GM18861 (cell line): Measurements from ENCODE around the gene EPN1.

Experiments used
- ATAC-seq: cut with Tn5 transposase; IDR thresholded peaks from one replicate; pipeline ENCODE4 v1.9.1; 2021; ENCODE audit not compliant: unreplicated experiment

Gene EPN1

DNA sequence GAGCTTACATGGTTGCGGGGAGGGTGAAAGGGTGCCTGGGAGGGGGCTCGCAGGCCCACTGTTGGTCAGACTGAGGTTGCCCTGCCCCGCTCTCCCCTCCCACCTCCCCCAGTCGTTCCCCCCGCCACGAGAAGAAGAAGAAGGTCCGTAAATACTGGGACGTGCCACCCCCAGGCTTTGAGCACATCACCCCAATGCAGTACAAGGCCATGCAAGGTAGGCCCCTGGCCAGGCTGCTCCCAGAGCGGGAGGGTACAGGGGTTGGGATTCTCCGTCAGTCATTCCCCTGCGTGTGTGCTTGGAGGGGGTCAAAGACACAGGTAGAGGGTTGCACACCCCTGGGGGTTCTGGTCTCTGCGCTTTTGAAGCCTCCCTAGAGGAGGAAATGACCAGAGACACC lies 14.6 kb upstream of the EPN1 start:
- ATAC-seq: no peak

DNA sequence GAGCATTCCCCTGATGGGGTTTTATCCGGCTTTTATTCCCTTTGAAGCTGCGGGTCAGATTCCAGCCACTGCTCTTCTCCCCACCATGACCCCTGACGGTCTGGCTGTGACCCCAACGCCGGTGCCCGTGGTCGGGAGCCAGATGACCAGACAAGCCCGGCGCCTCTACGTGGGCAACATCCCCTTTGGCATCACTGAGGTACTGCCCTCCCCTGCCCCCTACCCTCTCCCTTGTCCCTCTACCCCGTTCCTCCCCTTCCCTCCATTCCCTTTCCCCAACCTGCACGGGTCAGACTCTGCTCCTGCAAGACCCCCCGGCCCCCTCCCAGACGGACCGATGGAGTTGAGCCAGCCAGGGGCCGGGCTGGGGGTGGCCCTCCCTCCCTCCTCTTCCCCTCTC lies 14.0 kb upstream of the EPN1 start:
- no peak for ATAC-seq

- ATAC-seq: no peak
These were observed 13.2 kb upstream of the EPN1 start for GRCh38 chr19:55661826-55662225.

GRCh38 chr19:55663846-55664536 lies 11.0 kb upstream of the EPN1 start:
- no peak for ATAC-seq

DNA sequence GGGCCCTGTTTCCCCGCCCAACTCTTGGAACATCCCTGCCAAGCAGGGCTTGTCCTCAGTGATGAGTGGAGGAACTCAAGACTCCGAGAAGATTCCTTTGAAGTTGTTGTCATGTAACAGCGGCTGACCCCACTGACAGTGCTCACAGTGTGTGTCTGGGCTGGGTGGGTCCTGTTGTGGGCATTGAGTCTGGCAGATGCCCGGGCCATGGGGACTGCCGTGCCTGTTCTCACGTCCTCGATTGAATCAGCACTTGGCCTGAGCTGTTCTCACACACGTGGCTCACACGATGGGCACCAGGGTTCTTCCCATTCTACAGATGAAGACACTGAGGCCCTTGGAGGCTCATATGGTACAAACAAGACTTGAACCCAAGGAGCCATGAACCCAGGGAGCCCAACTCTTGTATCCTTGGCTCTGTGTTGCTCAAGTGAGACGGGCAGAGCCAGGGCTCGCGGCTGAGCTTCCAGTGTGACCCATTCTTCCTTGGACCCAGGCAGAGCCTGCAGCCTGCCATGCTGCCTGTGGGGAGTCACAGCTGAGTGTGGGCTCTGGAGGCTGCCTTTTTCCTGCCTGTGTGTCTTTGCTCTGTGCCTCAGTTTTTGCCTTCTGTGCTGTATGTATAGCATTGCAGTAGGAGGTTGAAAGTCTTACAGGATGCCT lies 8.6 kb upstream of the EPN1 start:
- no peak for ATAC-seq

- ATAC-seq: no peak
These were observed 8.0 kb upstream of the EPN1 start for GRCh38 chr19:55667006-55667381.

- no peak for ATAC-seq
These were observed 7.5 kb upstream of the EPN1 start for GRCh38 chr19:55667511-55667910.

- ATAC-seq: no peak
These were observed 7.1 kb upstream of the EPN1 start for GRCh38 chr19:55667958-55668357.

DNA sequence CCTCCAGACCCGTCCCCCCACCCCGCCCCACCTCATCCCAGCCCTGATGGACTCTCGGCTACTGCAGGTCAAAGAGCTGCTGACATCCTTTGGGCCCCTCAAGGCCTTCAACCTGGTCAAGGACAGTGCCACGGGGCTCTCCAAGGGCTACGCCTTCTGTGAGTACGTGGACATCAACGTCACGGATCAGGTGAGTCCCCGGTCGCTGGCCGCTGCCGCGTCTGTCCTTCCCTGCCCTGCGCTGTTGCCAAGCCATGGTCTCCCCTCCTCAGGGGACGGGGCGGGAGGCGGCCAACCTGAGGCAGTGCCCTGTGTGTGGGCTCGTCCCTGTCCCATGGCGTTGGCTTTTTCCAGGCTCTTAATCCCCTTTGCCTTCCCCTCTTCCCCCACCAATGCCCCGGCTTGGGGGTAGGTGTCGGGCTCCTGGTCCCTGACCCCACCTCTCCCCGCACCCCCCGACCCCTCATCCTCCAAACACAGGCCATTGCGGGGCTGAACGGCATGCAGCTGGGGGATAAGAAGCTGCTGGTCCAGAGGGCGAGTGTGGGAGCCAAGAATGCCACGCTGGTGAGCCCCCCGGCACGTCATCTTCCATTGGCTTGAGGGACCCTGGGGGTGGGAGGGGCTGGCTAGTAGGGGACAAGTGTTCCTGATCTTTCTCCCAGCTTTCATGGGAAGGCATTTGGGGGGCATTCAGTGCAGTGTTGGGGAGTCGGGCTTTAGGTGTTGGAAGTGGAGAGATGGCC lies 6.2 kb upstream of the EPN1 start:
- ATAC-seq: no peak

DNA sequence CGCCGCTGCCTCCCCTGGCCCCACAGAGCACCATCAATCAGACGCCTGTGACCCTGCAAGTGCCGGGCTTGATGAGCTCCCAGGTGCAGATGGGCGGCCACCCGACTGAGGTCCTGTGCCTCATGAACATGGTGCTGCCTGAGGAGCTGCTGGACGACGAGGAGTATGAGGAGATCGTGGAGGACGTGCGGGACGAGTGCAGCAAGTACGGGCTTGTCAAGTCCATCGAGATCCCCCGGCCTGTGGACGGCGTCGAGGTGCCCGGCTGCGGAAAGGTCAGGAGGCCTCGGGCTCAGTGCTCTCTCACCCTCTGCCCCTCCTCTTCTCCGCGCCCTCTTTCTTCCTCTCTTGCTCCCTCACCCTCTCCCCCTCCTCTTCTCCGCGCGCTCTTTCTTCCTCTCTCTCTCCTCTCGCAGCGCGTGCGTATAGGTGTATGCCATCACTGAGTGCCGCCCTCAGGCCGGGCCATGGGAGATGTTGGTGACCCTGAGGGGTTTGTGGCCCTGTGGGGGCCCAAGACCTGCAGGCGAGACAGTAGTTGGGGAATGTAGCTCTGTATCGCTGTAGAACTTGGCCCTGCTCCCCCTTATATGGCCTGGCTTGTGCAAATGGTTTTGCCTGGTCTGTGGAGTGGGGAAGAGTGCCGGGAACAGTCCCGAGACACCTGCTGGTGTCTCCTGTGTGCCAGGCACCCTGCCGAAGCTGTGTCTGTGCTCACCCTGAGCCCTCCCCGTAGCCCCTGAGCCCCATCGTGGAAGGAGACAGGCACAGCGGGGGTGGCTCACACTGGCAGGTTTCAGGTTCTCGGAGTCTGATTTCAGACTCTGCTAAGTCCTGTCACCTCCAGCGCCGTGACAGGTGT lies 5.4 kb upstream of the EPN1 start:
- ATAC-seq: no peak

DNA sequence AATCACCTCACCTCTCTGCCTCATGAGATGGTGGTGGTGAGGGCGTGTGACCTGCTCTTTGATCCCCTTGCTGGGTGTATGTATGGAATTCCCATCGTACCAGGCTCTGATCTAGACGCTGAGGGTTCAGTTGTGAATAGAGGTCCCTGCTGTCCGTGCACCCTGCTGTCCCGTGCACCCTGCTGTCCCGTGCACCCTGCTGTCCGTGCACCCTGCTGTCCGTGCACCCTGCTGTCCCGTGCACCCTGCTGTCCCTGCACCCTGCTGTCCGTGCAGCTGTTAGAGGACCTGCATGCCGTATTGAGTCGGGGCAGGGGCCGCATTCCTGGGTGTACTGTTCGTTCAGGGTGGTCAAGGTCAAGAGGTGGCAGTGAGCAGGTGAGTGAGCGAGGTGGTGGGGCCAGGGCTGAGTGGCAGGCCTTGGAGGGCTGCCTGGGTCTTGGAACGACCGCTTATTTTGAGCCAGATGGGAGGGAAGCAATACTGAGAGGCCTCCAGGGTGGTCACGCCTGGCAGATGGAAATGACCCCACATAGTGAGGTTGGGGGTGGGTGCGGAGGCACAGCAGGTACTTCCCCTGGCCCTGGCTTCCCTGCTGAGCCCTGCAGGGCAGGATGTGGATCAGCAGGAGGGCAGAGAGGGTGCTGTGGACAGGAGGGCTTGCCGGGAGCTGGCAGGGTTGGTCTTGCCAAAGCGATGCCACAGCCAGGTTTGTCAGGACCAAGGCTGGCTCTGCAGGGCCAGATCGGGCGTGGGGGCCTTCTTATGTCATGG lies 4.6 kb upstream of the EPN1 start:
- no peak for ATAC-seq

DNA sequence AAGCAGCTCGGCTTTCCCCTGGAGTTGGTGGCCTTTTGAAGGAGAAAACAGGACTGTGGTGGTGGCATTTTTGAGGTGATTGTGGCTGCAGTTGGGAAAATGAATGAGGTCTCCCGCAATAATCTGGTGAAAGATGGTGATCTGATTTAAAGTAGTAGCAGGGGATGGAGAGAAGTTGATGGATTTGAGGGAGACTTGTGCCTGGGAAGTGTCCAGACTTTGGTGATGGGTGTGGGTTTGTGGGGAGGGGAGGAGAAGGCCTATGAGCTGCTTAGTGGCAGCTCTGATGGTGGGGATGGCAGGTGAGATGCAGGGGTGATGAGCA lies 4.0 kb upstream of the EPN1 start:
- ATAC-seq: no peak

DNA sequence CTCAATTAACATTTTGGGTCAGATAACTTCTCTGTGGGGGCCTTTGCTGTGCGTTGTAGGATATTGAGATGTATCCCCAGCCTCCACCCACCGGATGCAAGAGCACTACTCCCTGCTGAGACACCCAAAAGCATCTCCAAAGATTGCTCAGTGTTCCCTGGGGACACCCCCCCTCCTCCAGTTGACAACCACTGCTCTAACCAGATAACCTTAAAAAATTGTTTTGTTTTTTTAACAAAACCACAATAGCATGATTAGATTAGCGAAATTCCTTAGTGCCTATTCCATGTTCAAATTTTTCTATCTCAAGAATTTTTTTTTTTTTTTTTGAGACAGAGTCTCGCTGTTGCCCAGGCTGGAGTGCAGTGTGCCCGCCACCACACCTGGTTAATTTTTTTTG lies 2.6 kb upstream of the EPN1 start:
- no peak for ATAC-seq

DNA sequence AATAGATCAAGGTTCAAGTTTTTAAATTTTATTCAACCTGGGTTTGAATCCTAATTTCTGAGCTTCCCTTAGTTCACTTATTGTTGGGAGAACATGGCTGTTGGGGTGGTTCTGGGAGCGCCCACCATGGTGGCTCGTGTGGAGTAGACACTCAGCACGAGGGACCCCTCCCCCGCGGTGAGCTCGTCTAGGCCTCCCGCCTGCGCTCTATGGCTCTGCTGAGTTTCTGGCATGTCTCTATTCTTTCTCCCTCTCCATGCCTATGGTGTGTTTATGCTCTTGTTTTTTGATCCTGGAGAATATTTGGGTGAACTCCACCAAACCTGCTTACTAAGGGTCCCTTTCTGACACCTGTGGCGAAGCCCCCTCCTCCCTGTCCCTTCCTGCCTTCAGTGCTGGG lies 1.6 kb upstream of the EPN1 start:
- ATAC-seq: no peak

- ATAC-seq: no peak
These were observed 1.1 kb upstream of the EPN1 start for GRCh38 chr19:55673889-55674288.

- ATAC-seq: no peak
These were observed 576 bp upstream of the EPN1 start for GRCh38 chr19:55674459-55674840.

- ATAC-seq: no peak
These were observed 782 bp downstream of the EPN1 start for GRCh38 chr19:55675661-55676354.

GRCh38 chr19:55676383-55676782 lies 1.4 kb downstream of the EPN1 start:
- ATAC-seq: no peak

DNA sequence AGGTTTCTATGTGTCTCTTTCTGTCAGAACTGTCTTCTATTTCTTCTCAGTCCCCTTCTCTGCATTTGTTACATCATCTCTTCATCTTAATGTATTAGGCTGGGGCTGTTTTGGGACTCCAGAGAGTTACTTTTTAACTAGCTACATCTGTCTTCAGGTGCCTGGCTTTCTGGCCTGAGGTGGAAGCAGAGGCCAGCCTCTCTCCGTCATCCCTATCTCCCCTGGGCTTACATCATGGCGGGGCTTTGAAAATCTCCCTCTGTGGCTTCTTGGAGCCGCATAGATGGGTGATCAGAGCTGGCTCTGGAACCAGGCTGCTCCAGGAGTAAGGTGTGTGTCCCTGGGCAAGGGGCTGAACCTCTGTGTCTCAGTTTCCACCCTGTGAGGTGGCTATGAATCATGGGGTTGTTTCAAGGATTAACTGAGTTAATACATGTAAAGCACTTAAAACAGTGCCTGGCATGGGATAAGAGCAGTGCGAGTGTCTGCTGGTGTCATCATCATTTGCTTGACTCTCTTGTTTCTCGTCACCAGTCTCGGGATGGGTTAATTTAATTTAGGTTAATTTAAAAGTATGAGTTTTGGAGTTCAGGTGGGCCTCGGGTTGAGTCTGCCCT lies 2.0 kb downstream of the EPN1 start:
- no peak for ATAC-seq

DNA sequence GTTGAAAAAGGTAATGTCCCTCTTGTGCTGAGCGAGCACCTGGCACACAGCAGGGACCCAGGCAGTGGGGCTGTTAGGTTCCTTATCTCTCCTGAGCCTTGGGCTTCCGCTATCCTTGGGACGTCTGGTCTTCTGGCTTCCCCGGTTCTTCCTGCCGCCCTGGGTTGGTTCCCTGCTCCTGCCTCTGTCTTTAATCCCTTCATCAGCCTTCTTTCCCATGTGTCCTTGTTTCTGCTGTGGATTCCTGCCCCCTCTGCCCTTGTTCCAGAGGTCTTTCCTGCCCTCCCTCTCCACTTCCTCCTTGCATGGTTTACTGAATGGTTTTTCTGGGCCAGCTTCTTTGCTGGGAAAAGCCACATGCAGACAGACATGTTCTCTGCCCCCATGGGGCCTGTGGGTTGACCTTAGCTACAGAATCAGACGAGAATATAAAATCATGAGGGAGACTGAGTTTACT lies 2.6 kb downstream of the EPN1 start:
- ATAC-seq: no peak
